Spleen (tissue), 11 donors: Measurements from ENCODE around the gene ADAMTS12. TPM values are rescaled to one million over a fixed set of nuclear protein-coding genes. Genes with fewer than 3 reads are reported as not detected.

ENCODE experiments used
- DNase-seq: peaks from one replicate; pipeline ENCODE4 v3.0.0-alpha.2; 2020
- H3K27ac ChIP-seq, 8 donors: fragments of 200-600 bp; sonication (generic) in 7 of 8; 1 replicate in 4 of 8; 2 replicates in 4 of 8; pipeline versions ENCODE4 v1.5.0 to v1.8.0; 2016 to 2021; ENCODE audit warnings: inconsistent platforms in 4 of 8, mild to moderate bottlenecking in 4 of 8, moderate library complexity in 1 of 8
- H3K27me3 ChIP-seq, 7 donors: fragments of 200-600 bp; sonication (generic) in 6 of 7; replicated peaks in 1 of 7; 1 replicate in 4 of 7; 2 replicates in 3 of 7; pipeline versions ENCODE4 v1.5.0 to v1.8.0; 2016 to 2021; ENCODE audit warnings: inconsistent platforms in 3 of 7, mild to moderate bottlenecking in 1 of 7
- H3K36me3 ChIP-seq, 6 donors: fragments of 200-600 bp; sonication (generic) in 5 of 6; 1 replicate in 4 of 6; 2 replicates in 2 of 6; pipeline versions ENCODE4 v1.5.0 to v1.8.0; 2016 to 2021; ENCODE audit warnings: inconsistent platforms in 2 of 6
- H3K4me1 ChIP-seq, 6 donors: fragments of 200-600 bp; sonication (generic) in 5 of 6; 1 replicate in 3 of 6; 2 replicates in 3 of 6; pipeline versions ENCODE4 v1.5.0 to v1.8.0; 2016 to 2021; ENCODE audit warnings: inconsistent platforms in 3 of 6
- H3K4me3 ChIP-seq, 8 donors: fragments of 200-600 bp; sonication (generic) in 7 of 8; 1 replicate in 4 of 8; 2 replicates in 4 of 8; pipeline versions ENCODE4 v1.5.0 to v1.8.0; 2016 to 2021; ENCODE audit warnings: inconsistent platforms in 4 of 8, mild to moderate bottlenecking in 4 of 8, moderate library complexity in 2 of 8
- H3K9me3 ChIP-seq, 8 donors: fragments of 200-600 bp; sonication (generic) in 7 of 8; 1 replicate in 4 of 8; 2 replicates in 4 of 8; pipeline versions ENCODE4 v1.5.0 to v1.8.0; 2016 to 2021; ENCODE audit warnings: inconsistent platforms in 4 of 8
- CTCF ChIP-seq, 11 experiments: fragments of 200-600 bp in 7 of 11; fragments of 450-650 bp in 4 of 11; sonication (generic) in 4 of 11; IDR thresholded peaks in 8 of 11; conservative IDR thresholded peaks in 3 of 11; 1 replicate in 7 of 11; 2 replicates in 4 of 11; pipeline versions ENCODE4 v1.4.0 to v1.8.0; 2016 to 2021; ENCODE audit warnings: antibody characterized with exemption in 11 of 11, inconsistent platforms in 4 of 11, mild to moderate bottlenecking in 1 of 11
- POLR2A ChIP-seq, 3 donors: fragments of 450-650 bp; IDR thresholded peaks; one replicate each; pipeline ENCODE4 v1.5.1; 2017; ENCODE audit warnings: antibody characterized with exemption in 3 of 3, mild to moderate bottlenecking in 1 of 3
- POLR2AphosphoS5 ChIP-seq, 3 donors: sonication (generic); formaldehyde crosslinking; IDR thresholded peaks; one replicate each; pipeline ENCODE4 v1.5.1; 2017; ENCODE audit warnings: antibody characterized with exemption in 3 of 3
- WGBS, 5 donors: extraction: QIAGEN DNeasy Blood & Tissue Kit in 3 of 5; methylation state at CpG; one replicate each; pipeline versions ENCODE4 v1.1.5 to v1.1.7; 2013 to 2018; 5-methylcytosine and 5-hydroxymethylcytosine counted together
- intact Hi-C: fragments of 100-400 bp; cut with DNase I; formaldehyde crosslinking; loops from one replicate; pipeline ENCODE4 v1.15.0; 2023; ENCODE audit warnings: low total_unique reads
- polyA plus RNA-seq, 3 donors: library from polyadenylated mRNA; stranded (reverse); fragments of 200-250 nt; gene quantifications; one replicate each; pipeline ENCODE4 v1.2.1, GENCODE V29; 2013
- total RNA-seq, 7 donors: library from RNA; depleted of rRNA in 3 of 7; stranded (reverse); fragments of >200 nt in 3 of 7; fragmentation: NEBNext Ultra II Directional in 4 of 7; extraction: Animal tissue kit (Norgen Biotek cat#: 25700) in 4 of 7; gene quantifications; one replicate each; pipeline versions ENCODE4 v1.1.0 to v1.2.1, GENCODE V29; 2016 to 2021
- donor health status: healthy with polysubstance abuse.
- donor health status: DM: no; HTN: no; CAD: no; lungs with moderate emphysema.
- donor health status: DM: no; HTN: no; CAD: no.
- donor health status: Bipolar disorder and iron deficiency.
- donor health status: healthy.
- donor health status: DM: no; HTN: no; CAD: no.
- donor health status: DM: yes; HTN: yes; CAD: no.

ADAMTS12 gene
- total and polyA plus RNA-seq, 10 donors: 0.07 to 4.3 (median 1.4) TPM

GRCh38 chr5:33936381-33937016 lies 44.7 kb upstream of the ADAMTS12 start, which contains the start of gene RXFP3:
Gene RXFP3 (plus strand): TSS chr5:33936386. CDS start chr5:33936741, 355 bp downstream.
- no peak for TF ChIP-seq POLR2AphosphoS5 (IDR thresholded peaks at IDR 0.05)
- TF ChIP-seq CTCF (IDR thresholded peaks at IDR 0.05 in 8 of 11, conservative IDR thresholded peaks at IDR 0.05 in 3 of 11): no peak
- no peak for TF ChIP-seq POLR2A (IDR thresholded peaks at IDR 0.05)
- Histone ChIP-seq H3K27ac (no peak within 1 kb of the TSS), H3K4me3 (peak within 1 kb of the TSS in 4 of 8 donors; percentile 6 to 48 (median 23)), H3K36me3 (no peaks in the 10 kb centered on the region), H3K4me1 (peaks cover 0 to 20% (median 11%) of the 10 kb centered on the region in 6 donors), H3K9me3 (no peaks in the 10 kb centered on the region), H3K27me3 (peaks cover 0 to 69% (median 40%) of the 10 kb centered on the region in 7 donors)
- DNase-seq: no peak
- intact Hi-C loops: no loop called here
- 9 to 29% (median 12%) methylated on average over 12 to 45 of the region's 45 CpGs for whole genome bisulfite sequencing, 5 donors

- H3K4me1 ChIP-seq: peaks cover 0 to 20% (median 11%) of the 10 kb centered on the region in 6 donors
- intact Hi-C loops: no loop called here
- H3K27ac ChIP-seq: no peak overlapping the region
- H3K36me3 ChIP-seq: no peaks in the 10 kb centered on the region
- TF ChIP-seq CTCF (IDR thresholded peaks at IDR 0.05 in 8 of 11, conservative IDR thresholded peaks at IDR 0.05 in 3 of 11) (peak in 5 of 11 experiments; percentile 6 to 35 (median 21)), POLR2A (IDR thresholded peaks at IDR 0.05) (no peak)
- no peak for DNase-seq
- H3K4me3 ChIP-seq: peak overlapping the region in 4 of 8 donors; percentile 6 to 48 (median 23)
- H3K9me3 ChIP-seq: no peaks in the 10 kb centered on the region
- WGBS, 5 donors: 2 to 3% (median 2%) methylated on average over 20 to 30 of the region's 30 CpGs
- peaks cover 0 to 64% (median 40%) of the 10 kb centered on the region in 7 donors for H3K27me3 ChIP-seq
Observed at GRCh38 chr5:33936004-33936380, 44.2 kb upstream of the ADAMTS12 start.

- TF ChIP-seq CTCF (IDR thresholded peaks at IDR 0.05 in 8 of 11, conservative IDR thresholded peaks at IDR 0.05 in 3 of 11) (no peak), POLR2A (IDR thresholded peaks at IDR 0.05) (no peak), POLR2AphosphoS5 (IDR thresholded peaks at IDR 0.05) (no peak)
- WGBS, 5 donors: 73 to 92% (median 81%) methylated on average over 1 of the region's 1 CpG
- DNase-seq: no peak
- peaks cover 0 to 47% (median 40%) of the 10 kb centered on the region in 7 donors for H3K27me3 ChIP-seq
- no peaks in the 10 kb centered on the region for H3K9me3 ChIP-seq
- H3K4me1 ChIP-seq: peaks cover 0 to 20% (median 11%) of the 10 kb centered on the region in 6 donors
- H3K4me3 ChIP-seq: no peak overlapping the region
- intact Hi-C loops: no loop called here
- no peaks in the 10 kb centered on the region for H3K36me3 ChIP-seq
- H3K27ac ChIP-seq: no peak overlapping the region
Observed at GRCh38 chr5:33934176-33934575, 42.4 kb upstream of the ADAMTS12 start.

GRCh38 chr5:33933723-33934169 lies 42.0 kb upstream of the ADAMTS12 start:
- DNase-seq: no peak
- peaks cover 0 to 20% (median 11%) of the 10 kb centered on the region in 6 donors for H3K4me1 ChIP-seq
- WGBS, 5 donors: 75 to 90% (median 84%) methylated on average over 3 of the region's 3 CpGs
- no peaks in the 10 kb centered on the region for H3K36me3 ChIP-seq
- H3K9me3 ChIP-seq: no peaks in the 10 kb centered on the region
- H3K4me3 ChIP-seq: no peak overlapping the region
- intact Hi-C loops: no loop called here
- H3K27me3 ChIP-seq: peaks cover 0 to 43% (median 36%) of the 10 kb centered on the region in 7 donors
- no peak for TF ChIP-seq POLR2AphosphoS5 (IDR thresholded peaks at IDR 0.05)
- no peak for TF ChIP-seq POLR2A (IDR thresholded peaks at IDR 0.05)
- no peak for TF ChIP-seq CTCF (IDR thresholded peaks at IDR 0.05 in 8 of 11, conservative IDR thresholded peaks at IDR 0.05 in 3 of 11)
- H3K27ac ChIP-seq: no peak overlapping the region
